HEK293T (cell line): Measurements from ENCODE around the gene ANKRD33B.

Experiments
- ARNT ChIP-seq: fragments of 450-650 bp; IDR thresholded peaks from 2 replicates; pipeline ENCODE4 v1.6.1; 2017; ENCODE audit warnings: mild to moderate bottlenecking
- ELF4 ChIP-seq: fragments of 450-650 bp; IDR thresholded peaks from 2 replicates; pipeline ENCODE4 v1.6.1; 2017; ENCODE audit warnings: antibody characterized with exemption
- HDGF ChIP-seq: fragments of 450-650 bp; IDR thresholded peaks from 2 replicates; pipeline ENCODE4 v1.6.1; 2017; ENCODE audit warnings: antibody characterized with exemption, borderline replicate concordance
- L3MBTL2 ChIP-seq: fragments of 450-650 bp; conservative IDR thresholded peaks from 2 replicates; pipeline ENCODE4 v1.6.1; 2016; ENCODE audit warnings: mild to moderate bottlenecking
- SP1 ChIP-seq: fragments of 450-650 bp; IDR thresholded peaks from 2 replicates; pipeline ENCODE4 v1.6.1; 2017
- SUZ12 ChIP-seq: fragments of 450-650 bp; IDR thresholded peaks from 2 replicates; pipeline ENCODE4 v1.6.1; 2016; ENCODE audit warnings: mild to moderate bottlenecking
- TARDBP ChIP-seq: fragments of 450-650 bp; IDR thresholded peaks from 2 replicates; pipeline ENCODE4 v1.6.1; 2016
- TF ChIP-seq, protein P1 (sequence below): fragments of 450-650 bp; IDR thresholded peaks from 2 replicates; pipeline ENCODE4 v1.6.1; 2016

DNA sequence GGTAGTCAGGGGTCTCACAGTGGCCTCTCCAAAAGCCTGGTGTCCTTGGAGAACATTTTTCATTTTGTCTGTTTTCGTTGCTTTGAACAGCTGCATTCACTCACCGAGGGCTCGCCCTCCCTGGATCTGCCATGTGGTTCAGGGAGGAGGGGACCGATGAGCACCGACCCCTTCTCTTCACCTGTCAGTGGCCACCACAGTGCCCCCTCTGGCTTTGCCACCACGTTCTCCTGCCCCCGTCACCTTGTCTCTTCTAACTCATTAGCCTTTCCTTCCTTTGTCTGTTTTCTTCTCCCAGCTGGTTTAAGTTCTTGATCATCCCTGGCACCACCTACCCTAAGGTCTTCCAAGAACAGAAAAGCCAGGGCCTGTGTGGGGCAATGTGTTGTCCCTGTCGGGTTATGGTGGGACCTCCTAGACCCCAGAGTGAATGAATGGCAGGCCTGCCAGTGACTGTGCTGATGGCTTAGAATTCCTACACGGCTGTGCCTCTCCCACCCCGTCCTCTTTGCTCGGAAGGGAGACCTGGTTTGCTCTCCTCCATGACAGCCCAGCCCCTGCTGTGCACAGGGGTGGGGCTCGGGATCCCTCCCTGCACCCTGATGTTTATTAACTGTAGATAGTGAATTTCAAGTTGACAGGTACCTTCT lies 90.0 kb downstream of the ANKRD33B start:
- TF ChIP-seq L3MBTL2 (no peak), SP1 (no peak), ELF4 (no peak), SUZ12 (no peak), ARNT (no peak), HDGF (no peak), TARDBP (no peak)
- TF ChIP-seq, protein P1, sequence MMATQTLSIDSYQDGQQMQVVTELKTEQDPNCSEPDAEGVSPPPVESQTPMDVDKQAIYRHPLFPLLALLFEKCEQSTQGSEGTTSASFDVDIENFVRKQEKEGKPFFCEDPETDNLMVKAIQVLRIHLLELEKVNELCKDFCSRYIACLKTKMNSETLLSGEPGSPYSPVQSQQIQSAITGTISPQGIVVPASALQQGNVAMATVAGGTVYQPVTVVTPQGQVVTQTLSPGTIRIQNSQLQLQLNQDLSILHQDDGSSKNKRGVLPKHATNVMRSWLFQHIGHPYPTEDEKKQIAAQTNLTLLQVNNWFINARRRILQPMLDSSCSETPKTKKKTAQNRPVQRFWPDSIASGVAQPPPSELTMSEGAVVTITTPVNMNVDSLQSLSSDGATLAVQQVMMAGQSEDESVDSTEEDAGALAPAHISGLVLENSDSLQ: no peak
